HepG2 (cell line): ENCODE measurements around the gene FAM110C. TPM values are rescaled to one million over a fixed set of nuclear protein-coding genes. Genes with fewer than 3 reads are reported as not detected.
"Not testable (repeated sequence)": the region's sequence is repeated elsewhere in the genome, so short reads cannot be mapped to it uniquely, and the experiment has no call there.

Source experiments
- ATAC-seq: fragments of 200-7000 bp; cut with Tn5 transposase; 3 replicates; pipeline ENCODE4 v1.9.1; 2020; ENCODE audit warnings: mild to moderate bottlenecking, moderate library complexity
- BruUV-seq: library from RNA; stranded (reverse); fragments of 400-500 nt; replicated peaks from 2 replicates; lab custom pipeline; 2021; lab: Mats Ljungman, UMichigan
- CTCF ChIA-PET: fragments of 300-600 bp; formaldehyde crosslinking; extraction: SDS; loops from one replicate; lab custom pipeline; 2021; ENCODE audit warnings: low total read pairs, inconsistent platforms, low intra/inter-chr PET ratio; lab: Yijun Ruan, JAX
- POLR2A ChIA-PET: fragments of 350-600 bp; sonication (Branson Sonifier 250); formaldehyde crosslinking; loops from one replicate; lab custom pipeline; 2020; ENCODE audit warnings: antibody characterized with exemption, inconsistent platforms; lab: Yijun Ruan, JAX
- DNase-seq: peaks from one replicate; pipeline ENCODE4 v3.0.0-alpha.2; 2015; ENCODE audit warnings: low spot score
- FAIRE-seq: peaks from 3 replicates; lab custom pipeline; 2011; peaks lifted over from hg19 to GRCh38; lab: Jason Lieb, UNC
- H2AFZ ChIP-seq: one replicate; pipeline ENCODE4 v1.6.1; 2011; ENCODE audit warnings: low read length, inconsistent platforms
- H3K27ac ChIP-seq: fragments of 300-600 bp; 3 replicates; pipeline ENCODE4 v1.8.0; 2011; ENCODE audit warnings: mixed run types, mild to moderate bottlenecking, mixed read lengths, low read length, inconsistent platforms; ENCODE audit not compliant: insufficient read depth; ENCODE audit errors: extremely low read length
- H3K27me3 ChIP-seq, 2 experiments: fragments of 200-600 bp in 1 of 2; 2 replicates in 1 of 2; 3 replicates in 1 of 2; pipeline versions ENCODE4 v1.6.0 to v1.8.0; 2011; ENCODE audit warnings: low read length in 2 of 2, mild to moderate bottlenecking in 2 of 2, moderate library complexity in 2 of 2, inconsistent platforms in 1 of 2; ENCODE audit not compliant: insufficient read depth in 2 of 2, control insufficient read depth in 1 of 2
- H3K36me3 ChIP-seq, 2 experiments: fragments of 200-600 bp in 1 of 2; replicated peaks in 1 of 2; 2 replicates in 1 of 2; 3 replicates in 1 of 2; pipeline versions ENCODE4 v1.5.1 to v1.8.0; 2011; ENCODE audit warnings: low read length in 2 of 2, inconsistent platforms in 1 of 2; ENCODE audit not compliant: insufficient read depth in 2 of 2, control insufficient read depth in 1 of 2
- H3K4me1 ChIP-seq: 2 replicates; pipeline ENCODE4 v1.5.1; 2012; ENCODE audit warnings: low read length, inconsistent platforms; ENCODE audit not compliant: insufficient read depth
- H3K4me2 ChIP-seq: 2 replicates; pipeline ENCODE4 v1.6.0; 2011; ENCODE audit warnings: low read depth, low read length, inconsistent platforms
- H3K4me3 ChIP-seq, 3 experiments: fragments of 200-600 bp in 1 of 3; sonication (generic), shearing (Covaris generic) in 1 of 3; replicated peaks in 1 of 3; 2 replicates each; pipeline ENCODE4 v1.5.1; 2011 to 2016; ENCODE audit warnings: low read length in 3 of 3, inconsistent platforms in 2 of 3, low read depth in 2 of 3, mild to moderate bottlenecking in 2 of 3, control low read depth in 1 of 3, mixed read lengths in 1 of 3; ENCODE audit not compliant: insufficient read depth in 1 of 3
- H3K79me2 ChIP-seq: one replicate; pipeline ENCODE4 v1.6.1; 2011; ENCODE audit warnings: low read length, inconsistent platforms; ENCODE audit not compliant: insufficient read depth
- H3K9ac ChIP-seq: 2 replicates; pipeline ENCODE4 v1.6.0; 2011; ENCODE audit warnings: mild to moderate bottlenecking, low read depth, low read length, inconsistent platforms; ENCODE audit not compliant: insufficient read depth
- H3K9me3 ChIP-seq: 2 replicates; pipeline ENCODE4 v1.5.1; 2012; ENCODE audit warnings: mild to moderate bottlenecking, low read length
- H4K20me1 ChIP-seq: 2 replicates; pipeline ENCODE4 v1.6.0; 2011; ENCODE audit warnings: inconsistent platforms, mild to moderate bottlenecking, low read length, moderate library complexity; ENCODE audit not compliant: insufficient read depth
- ZNF121 ChIP-seq: sonication (generic); formaldehyde crosslinking; IDR thresholded peaks from 2 replicates; pipeline ENCODE4 v1.5.0; 2020; ENCODE audit warnings: mild to moderate bottlenecking, missing genetic modification reagents
- ZNF180 ChIP-seq: sonication (generic); formaldehyde crosslinking; IDR thresholded peaks from 2 replicates; pipeline ENCODE4 v1.4.0; 2020; ENCODE audit warnings: low read depth, missing genetic modification reagents, borderline replicate concordance
- ZNF274 ChIP-seq: sonication (generic); formaldehyde crosslinking; IDR thresholded peaks from 2 replicates; pipeline ENCODE4 v1.5.1; 2020; ENCODE audit warnings: mild to moderate bottlenecking, missing genetic modification reagents
- WGBS: methylation state at CpG from one replicate; pipeline ENCODE4 v1.1.6; 2017; ENCODE audit warnings: low lambda C conversion rate; 5-methylcytosine and 5-hydroxymethylcytosine counted together
- in situ Hi-C: cut with HindIII; loops from 2 replicates; pipeline ENCODE4 v1.10.0; 2017; ENCODE audit warnings: low pct_unique_long_range_greater_than_20kb; ENCODE audit not compliant: extremely low pct_ligation_motif_present
- intact Hi-C: fragments of 100-400 bp; cut with micrococcal nuclease; formaldehyde crosslinking; loops from one replicate; pipeline ENCODE4 v1.10.0; 2022; ENCODE audit not compliant: unreplicated experiment
- polyA plus RNA-seq, 8 experiments: library from polyadenylated mRNA; depleted of rRNA in 3 of 8; stranded (reverse) in 7 of 8; unstranded in 1 of 8; fragments of >200 nt; fragmentation: Illumina TruSeq in 4 of 8; extraction: Trizol in 4 of 8; gene quantifications; 2 replicates each; pipeline versions ENCODE4 v1.2.1 to v1.2.3, GENCODE V29; 2011 to 2016; ENCODE audit warnings: low read depth in 4 of 8, missing spikeins in 1 of 8, mixed read lengths in 1 of 8; ENCODE audit not compliant: insufficient read depth in 1 of 8
- total RNA-seq, 5 experiments: library from RNA; depleted of rRNA; stranded (reverse); fragments of >200 nt; fragmentation: Illumina TruSeq; extraction: Trizol; gene quantifications; 2 replicates each; pipeline ENCODE4 v1.2.3, GENCODE V29; 2016; ENCODE audit warnings: low read depth in 1 of 5
- TF ChIP-seq, protein P1 (sequence below): IDR thresholded peaks from 2 replicates; pipeline ENCODE4 v1.6.1; 2012; ENCODE audit warnings: low read depth, low read length, improper control_type of control experiment
- TF ChIP-seq, protein P2 (sequence below): sonication (generic); formaldehyde crosslinking; IDR thresholded peaks from 2 replicates; pipeline ENCODE4 v1.8.0; 2022; ENCODE audit warnings: mild to moderate bottlenecking, missing genetic modification reagents, borderline replicate concordance

FAM110C gene
- total and polyA plus RNA-seq, 2 of the 13 experiments (the other 11 are each of a cell fraction or from before 2014, with no cell fraction given), result 1.2 to 3.5 TPM

GRCh38 chr2:23283-23682 lies 23.0 kb downstream of the FAM110C start:
- ATAC-seq, result no peak
- Histone ChIP-seq H4K20me1 (no peaks in the 10 kb centered on the region), H3K27ac (no peak overlapping the region), H3K27me3 (0 out of 5 replicates have a peak, but pooled peaks cover 0 to 7% of the 10 kb centered on the region in 2 experiments), H3K9ac (no peak overlapping the region), H3K4me3 (no peak overlapping the region), H3K4me1 (no peaks in the 10 kb centered on the region), H3K36me3 (no peaks in the 10 kb centered on the region), H2AFZ (no peak overlapping the region), H3K9me3 (no peaks in the 10 kb centered on the region), H3K4me2 (no peak overlapping the region), H3K79me2 (no peaks in the 10 kb centered on the region)
- no peak for FAIRE-seq
- intact Hi-C loops (no loop called here), in situ Hi-C loops (no loop called here)
- CTCF ChIA-PET, result no interaction called here
- no TSS peak for BruUV-seq
- TF ChIP-seq, protein P1, sequence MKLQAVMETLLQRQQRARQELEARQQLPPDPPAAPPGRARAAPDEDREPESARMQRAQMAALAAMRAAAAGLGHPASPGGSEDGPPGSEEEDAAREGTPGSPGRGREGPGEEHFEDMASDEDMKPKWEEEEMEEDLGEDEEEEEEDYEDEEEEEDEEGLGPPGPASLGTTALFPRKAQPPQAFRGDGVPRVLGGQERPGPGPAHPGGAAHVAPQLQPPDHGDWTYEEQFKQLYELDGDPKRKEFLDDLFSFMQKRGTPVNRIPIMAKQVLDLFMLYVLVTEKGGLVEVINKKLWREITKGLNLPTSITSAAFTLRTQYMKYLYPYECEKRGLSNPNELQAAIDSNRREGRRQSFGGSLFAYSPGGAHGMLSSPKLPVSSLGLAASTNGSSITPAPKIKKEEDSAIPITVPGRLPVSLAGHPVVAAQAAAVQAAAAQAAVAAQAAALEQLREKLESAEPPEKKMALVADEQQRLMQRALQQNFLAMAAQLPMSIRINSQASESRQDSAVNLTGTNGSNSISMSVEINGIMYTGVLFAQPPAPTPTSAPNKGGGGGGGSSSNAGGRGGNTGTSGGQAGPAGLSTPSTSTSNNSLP, result no peak
- TF ChIP-seq ZNF121 (CRISPR knock-in tag), result no peak
- no peak for TF ChIP-seq ZNF180 (CRISPR knock-in tag)
- TF ChIP-seq, protein P2, sequence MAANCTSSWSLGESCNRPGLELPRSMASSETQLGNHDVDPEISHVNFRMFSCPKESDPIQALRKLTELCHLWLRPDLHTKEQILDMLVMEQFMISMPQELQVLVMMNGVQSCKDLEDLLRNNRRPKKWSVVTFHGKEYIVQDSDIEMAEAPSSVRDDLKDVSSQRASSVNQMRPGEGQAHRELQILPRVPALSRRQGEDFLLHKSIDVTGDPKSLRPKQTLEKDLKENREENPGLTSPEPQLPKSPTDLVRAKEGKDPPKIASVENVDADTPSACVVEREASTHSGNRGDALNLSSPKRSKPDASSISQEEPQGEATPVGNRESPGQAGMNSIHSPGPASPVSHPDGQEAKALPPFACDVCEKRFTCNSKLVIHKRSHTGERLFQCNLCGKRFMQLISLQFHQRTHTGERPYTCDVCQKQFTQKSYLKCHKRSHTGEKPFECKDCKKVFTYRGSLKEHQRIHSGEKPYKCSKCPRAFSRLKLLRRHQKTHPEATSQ (CRISPR knock-in tag), result no peak
- TF ChIP-seq ZNF274 (CRISPR knock-in tag), result no peak
- DNase-seq, result no peak
- POLR2A ChIA-PET, result no interaction called here
- 0% methylated on average over 1 of the region's 1 CpG for WGBS

GRCh38 chr2:22244-22643 lies 24.1 kb downstream of the FAM110C start:
- ATAC-seq, H3K27ac ChIP-seq, DNase-seq, H3K79me2 ChIP-seq, POLR2A ChIA-PET, H3K4me3 ChIP-seq, BruUV-seq, intact Hi-C loops, H3K27me3 ChIP-seq, H3K4me1 ChIP-seq, H3K36me3 ChIP-seq, H3K9ac ChIP-seq, FAIRE-seq, CTCF ChIA-PET, H2AFZ ChIP-seq, H3K4me2 ChIP-seq, in situ Hi-C loops, H3K9me3 ChIP-seq, H4K20me1 ChIP-seq: not testable (repeated sequence)
- 8% methylated on average over 4 of the region's 4 CpGs for WGBS
